ENCODE results near the gene RCAN2. TPM values are rescaled to one million over a fixed set of nuclear protein-coding genes. Genes with fewer than 3 reads are reported as not detected.

The RCAN2 gene
- total and polyA plus RNA-seq, 2 experiments from 2014 or later = 6.0 to 9.3 TPM

DNA sequence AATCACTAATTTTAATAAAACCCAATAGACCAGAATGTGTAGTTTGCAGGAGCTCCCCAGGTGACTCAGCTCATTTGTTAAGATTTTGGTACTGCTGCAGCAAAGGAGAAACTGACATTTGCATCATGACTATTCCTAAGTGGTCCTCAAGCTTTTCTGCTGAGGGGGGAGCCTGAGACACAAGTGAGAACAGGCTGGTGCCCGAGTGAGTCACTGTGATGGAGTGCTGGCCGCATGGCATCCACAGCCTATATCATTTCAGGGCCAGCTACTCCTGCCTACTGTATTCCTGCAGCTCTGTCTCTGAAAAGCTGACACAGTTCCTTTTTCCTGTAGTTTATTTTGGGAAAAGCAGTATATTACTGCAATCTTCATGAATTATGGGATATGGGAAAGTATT, 206.8 kb downstream of the RCAN2 start (continued):
- TF ChIP-seq JUNB (IDR thresholded peaks at IDR 0.05; ENCODE audit: unreplicated experiment) (no peak), EZH2 (IDR thresholded peaks at IDR 0.05; ENCODE audit: low read depth, unreplicated experiment) (no peak), POLR2AphosphoS5 (IDR thresholded peaks at IDR 0.05; ENCODE audit: low read depth) (no peak), EZH2phosphoT487 (IDR thresholded peaks at IDR 0.05; ENCODE audit: unreplicated experiment) (no peak)

DNA sequence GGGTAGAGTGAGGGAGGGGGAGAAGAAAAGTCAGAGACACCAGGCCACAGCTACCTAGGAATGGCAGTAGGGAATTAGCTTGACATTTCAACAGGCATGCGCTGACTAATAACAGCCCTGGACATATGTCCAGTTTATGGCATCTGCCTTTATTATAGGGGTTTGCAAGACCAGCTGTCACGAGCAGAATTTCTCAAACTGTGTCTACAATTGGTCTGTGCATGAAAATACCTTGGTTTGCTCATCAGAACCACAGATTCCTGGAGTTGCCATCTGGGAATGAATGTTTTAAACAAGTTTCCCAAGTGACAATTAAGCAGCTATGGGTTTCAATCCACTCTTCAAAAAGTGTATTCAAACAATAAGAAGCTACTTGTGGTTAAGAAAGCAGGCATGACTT, 210.1 kb downstream of the RCAN2 start:
- H3K79me2 ChIP-seq (replicated peaks; ENCODE audit: insufficient read depth) = no peaks in the 10 kb centered on the region
- no peak overlapping the region for H3K4me2 ChIP-seq
- no peaks in the 10 kb centered on the region for H3F3A ChIP-seq (replicated peaks; ENCODE audit: low read depth)
- DNase-seq (ENCODE audit: low spot score) (no peak), ATAC-seq (no peak)
- no peak for TF ChIP-seq POLR2AphosphoS5 (IDR thresholded peaks at IDR 0.05; ENCODE audit: low read depth)
- TF ChIP-seq EZH2phosphoT487 (IDR thresholded peaks at IDR 0.05; ENCODE audit: unreplicated experiment) = no peak
- no peak for TF ChIP-seq JUNB (IDR thresholded peaks at IDR 0.05; ENCODE audit: unreplicated experiment)
- TF ChIP-seq, protein P1, sequence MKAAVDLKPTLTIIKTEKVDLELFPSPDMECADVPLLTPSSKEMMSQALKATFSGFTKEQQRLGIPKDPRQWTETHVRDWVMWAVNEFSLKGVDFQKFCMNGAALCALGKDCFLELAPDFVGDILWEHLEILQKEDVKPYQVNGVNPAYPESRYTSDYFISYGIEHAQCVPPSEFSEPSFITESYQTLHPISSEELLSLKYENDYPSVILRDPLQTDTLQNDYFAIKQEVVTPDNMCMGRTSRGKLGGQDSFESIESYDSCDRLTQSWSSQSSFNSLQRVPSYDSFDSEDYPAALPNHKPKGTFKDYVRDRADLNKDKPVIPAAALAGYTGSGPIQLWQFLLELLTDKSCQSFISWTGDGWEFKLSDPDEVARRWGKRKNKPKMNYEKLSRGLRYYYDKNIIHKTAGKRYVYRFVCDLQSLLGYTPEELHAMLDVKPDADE (IDR thresholded peaks at IDR 0.05) = no peak
- TF ChIP-seq, protein P2, sequence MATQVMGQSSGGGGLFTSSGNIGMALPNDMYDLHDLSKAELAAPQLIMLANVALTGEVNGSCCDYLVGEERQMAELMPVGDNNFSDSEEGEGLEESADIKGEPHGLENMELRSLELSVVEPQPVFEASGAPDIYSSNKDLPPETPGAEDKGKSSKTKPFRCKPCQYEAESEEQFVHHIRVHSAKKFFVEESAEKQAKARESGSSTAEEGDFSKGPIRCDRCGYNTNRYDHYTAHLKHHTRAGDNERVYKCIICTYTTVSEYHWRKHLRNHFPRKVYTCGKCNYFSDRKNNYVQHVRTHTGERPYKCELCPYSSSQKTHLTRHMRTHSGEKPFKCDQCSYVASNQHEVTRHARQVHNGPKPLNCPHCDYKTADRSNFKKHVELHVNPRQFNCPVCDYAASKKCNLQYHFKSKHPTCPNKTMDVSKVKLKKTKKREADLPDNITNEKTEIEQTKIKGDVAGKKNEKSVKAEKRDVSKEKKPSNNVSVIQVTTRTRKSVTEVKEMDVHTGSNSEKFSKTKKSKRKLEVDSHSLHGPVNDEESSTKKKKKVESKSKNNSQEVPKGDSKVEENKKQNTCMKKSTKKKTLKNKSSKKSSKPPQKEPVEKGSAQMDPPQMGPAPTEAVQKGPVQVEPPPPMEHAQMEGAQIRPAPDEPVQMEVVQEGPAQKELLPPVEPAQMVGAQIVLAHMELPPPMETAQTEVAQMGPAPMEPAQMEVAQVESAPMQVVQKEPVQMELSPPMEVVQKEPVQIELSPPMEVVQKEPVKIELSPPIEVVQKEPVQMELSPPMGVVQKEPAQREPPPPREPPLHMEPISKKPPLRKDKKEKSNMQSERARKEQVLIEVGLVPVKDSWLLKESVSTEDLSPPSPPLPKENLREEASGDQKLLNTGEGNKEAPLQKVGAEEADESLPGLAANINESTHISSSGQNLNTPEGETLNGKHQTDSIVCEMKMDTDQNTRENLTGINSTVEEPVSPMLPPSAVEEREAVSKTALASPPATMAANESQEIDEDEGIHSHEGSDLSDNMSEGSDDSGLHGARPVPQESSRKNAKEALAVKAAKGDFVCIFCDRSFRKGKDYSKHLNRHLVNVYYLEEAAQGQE (IDR thresholded peaks at IDR 0.05; ENCODE audit: unreplicated experiment) = no peak
- no peak for TF ChIP-seq CREB1 (CRISPR knock-in tag; IDR thresholded peaks at IDR 0.05; ENCODE audit: low read depth)
- TF ChIP-seq NANOG (IDR thresholded peaks at IDR 0.05; ENCODE audit: borderline replicate concordance) = no peak
- TF ChIP-seq, protein P3, sequence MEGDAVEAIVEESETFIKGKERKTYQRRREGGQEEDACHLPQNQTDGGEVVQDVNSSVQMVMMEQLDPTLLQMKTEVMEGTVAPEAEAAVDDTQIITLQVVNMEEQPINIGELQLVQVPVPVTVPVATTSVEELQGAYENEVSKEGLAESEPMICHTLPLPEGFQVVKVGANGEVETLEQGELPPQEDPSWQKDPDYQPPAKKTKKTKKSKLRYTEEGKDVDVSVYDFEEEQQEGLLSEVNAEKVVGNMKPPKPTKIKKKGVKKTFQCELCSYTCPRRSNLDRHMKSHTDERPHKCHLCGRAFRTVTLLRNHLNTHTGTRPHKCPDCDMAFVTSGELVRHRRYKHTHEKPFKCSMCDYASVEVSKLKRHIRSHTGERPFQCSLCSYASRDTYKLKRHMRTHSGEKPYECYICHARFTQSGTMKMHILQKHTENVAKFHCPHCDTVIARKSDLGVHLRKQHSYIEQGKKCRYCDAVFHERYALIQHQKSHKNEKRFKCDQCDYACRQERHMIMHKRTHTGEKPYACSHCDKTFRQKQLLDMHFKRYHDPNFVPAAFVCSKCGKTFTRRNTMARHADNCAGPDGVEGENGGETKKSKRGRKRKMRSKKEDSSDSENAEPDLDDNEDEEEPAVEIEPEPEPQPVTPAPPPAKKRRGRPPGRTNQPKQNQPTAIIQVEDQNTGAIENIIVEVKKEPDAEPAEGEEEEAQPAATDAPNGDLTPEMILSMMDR (conservative IDR thresholded peaks at IDR 0.05; ENCODE audit: low read depth in 2 of 2) = no peak
- TF ChIP-seq EZH2 (IDR thresholded peaks at IDR 0.05; ENCODE audit: low read depth, unreplicated experiment) = no peak
- TF ChIP-seq ZNF331 (CRISPR knock-in tag; IDR thresholded peaks at IDR 0.05; ENCODE audit: low read depth) = no peak
- no peak for TF ChIP-seq STAT1 (IDR thresholded peaks at IDR 0.05; ENCODE audit: unreplicated experiment)
- TF ChIP-seq, protein P4, sequence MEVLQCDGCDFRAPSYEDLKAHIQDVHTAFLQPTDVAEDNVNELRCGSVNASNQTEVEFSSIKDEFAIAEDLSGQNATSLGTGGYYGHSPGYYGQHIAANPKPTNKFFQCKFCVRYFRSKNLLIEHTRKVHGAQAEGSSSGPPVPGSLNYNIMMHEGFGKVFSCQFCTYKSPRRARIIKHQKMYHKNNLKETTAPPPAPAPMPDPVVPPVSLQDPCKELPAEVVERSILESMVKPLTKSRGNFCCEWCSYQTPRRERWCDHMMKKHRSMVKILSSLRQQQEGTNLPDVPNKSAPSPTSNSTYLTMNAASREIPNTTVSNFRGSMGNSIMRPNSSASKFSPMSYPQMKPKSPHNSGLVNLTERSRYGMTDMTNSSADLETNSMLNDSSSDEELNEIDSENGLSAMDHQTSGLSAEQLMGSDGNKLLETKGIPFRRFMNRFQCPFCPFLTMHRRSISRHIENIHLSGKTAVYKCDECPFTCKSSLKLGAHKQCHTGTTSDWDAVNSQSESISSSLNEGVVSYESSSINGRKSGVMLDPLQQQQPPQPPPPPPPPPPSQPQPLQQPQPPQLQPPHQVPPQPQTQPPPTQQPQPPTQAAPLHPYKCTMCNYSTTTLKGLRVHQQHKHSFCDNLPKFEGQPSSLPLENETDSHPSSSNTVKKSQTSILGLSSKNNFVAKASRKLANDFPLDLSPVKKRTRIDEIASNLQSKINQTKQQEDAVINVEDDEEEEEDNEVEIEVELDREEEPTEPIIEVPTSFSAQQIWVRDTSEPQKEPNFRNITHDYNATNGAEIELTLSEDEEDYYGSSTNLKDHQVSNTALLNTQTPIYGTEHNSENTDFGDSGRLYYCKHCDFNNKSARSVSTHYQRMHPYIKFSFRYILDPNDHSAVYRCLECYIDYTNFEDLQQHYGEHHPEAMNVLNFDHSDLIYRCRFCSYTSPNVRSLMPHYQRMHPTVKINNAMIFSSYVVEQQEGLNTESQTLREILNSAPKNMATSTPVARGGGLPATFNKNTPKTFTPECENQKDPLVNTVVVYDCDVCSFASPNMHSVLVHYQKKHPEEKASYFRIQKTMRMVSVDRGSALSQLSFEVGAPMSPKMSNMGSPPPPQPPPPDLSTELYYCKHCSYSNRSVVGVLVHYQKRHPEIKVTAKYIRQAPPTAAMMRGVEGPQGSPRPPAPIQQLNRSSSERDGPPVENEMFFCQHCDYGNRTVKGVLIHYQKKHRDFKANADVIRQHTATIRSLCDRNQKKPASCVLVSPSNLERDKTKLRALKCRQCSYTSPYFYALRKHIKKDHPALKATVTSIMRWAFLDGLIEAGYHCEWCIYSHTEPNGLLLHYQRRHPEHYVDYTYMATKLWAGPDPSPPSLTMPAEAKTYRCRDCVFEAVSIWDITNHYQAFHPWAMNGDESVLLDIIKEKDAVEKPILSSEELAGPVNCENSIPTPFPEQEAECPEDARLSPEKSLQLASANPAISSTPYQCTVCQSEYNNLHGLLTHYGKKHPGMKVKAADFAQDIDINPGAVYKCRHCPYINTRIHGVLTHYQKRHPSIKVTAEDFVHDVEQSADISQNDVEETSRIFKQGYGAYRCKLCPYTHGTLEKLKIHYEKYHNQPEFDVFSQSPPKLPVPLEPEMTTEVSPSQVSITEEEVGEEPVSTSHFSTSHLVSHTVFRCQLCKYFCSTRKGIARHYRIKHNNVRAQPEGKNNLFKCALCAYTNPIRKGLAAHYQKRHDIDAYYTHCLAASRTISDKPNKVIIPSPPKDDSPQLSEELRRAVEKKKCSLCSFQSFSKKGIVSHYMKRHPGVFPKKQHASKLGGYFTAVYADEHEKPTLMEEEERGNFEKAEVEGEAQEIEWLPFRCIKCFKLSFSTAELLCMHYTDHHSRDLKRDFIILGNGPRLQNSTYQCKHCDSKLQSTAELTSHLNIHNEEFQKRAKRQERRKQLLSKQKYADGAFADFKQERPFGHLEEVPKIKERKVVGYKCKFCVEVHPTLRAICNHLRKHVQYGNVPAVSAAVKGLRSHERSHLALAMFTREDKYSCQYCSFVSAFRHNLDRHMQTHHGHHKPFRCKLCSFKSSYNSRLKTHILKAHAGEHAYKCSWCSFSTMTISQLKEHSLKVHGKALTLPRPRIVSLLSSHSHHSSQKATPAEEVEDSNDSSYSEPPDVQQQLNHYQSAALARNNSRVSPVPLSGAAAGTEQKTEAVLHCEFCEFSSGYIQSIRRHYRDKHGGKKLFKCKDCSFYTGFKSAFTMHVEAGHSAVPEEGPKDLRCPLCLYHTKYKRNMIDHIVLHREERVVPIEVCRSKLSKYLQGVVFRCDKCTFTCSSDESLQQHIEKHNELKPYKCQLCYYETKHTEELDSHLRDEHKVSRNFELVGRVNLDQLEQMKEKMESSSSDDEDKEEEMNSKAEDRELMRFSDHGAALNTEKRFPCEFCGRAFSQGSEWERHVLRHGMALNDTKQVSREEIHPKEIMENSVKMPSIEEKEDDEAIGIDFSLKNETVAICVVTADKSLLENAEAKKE (CRISPR knock-in tag; IDR thresholded peaks at IDR 0.05) = no peak
- no peak for TF ChIP-seq ZNF114 (CRISPR knock-in tag; IDR thresholded peaks at IDR 0.05)
- no peak overlapping the region for H3K27ac ChIP-seq (ENCODE audit: low read depth)
- H3K27me3 ChIP-seq (ENCODE audit: insufficient read depth) = no peaks in the 10 kb centered on the region
- no peaks in the 10 kb centered on the region for H3K36me3 ChIP-seq (ENCODE audit: insufficient read depth)
- no peak overlapping the region for H3K4me3 Mint-ChIP-seq
- no peaks in the 10 kb centered on the region for H3K9me2 ChIP-seq (ENCODE audit: insufficient read depth)
- H3K27ac Mint-ChIP-seq = no peak overlapping the region; the same call in 1 of the 2 replicates
- no peaks in the 10 kb centered on the region for H3K27me3 Mint-ChIP-seq (ENCODE audit: insufficient read depth, low read depth, poor library complexity)
- H3K9me3 Mint-ChIP-seq = no peaks in the 10 kb centered on the region
- peaks cover 3% of the 10 kb centered on the region; the same call in 1 of the 2 replicates for H4K20me1 ChIP-seq (replicated peaks; ENCODE audit: insufficient read depth)
- no peaks in the 10 kb centered on the region for H3K4me1 Mint-ChIP-seq
- no peak overlapping the region for H3K4me3 ChIP-seq
- H3K4me1 ChIP-seq (ENCODE audit: insufficient read depth) = no peaks in the 10 kb centered on the region
- no peaks in the 10 kb centered on the region for H3K36me3 Mint-ChIP-seq (ENCODE audit: low read depth)
- no peak overlapping the region for H2AFZ ChIP-seq
